Endothelial cell of umbilical vein (primary cell): ENCODE data around the gene GTF2H2C. TPM values are rescaled to one million over a fixed set of nuclear protein-coding genes. Genes with fewer than 3 reads are reported as not detected.

Experiments
- BruUV-seq: library from RNA; stranded (reverse); fragments of 400-500 nt; replicated peaks from 2 replicates; lab custom pipeline; 2021; lab: Mats Ljungman, UMichigan
- CTCF ChIA-PET: fragments of 300-600, 350-600 bp; sonication (Branson Sonifier 250); formaldehyde crosslinking; loops from one replicate; lab custom pipeline; 2021; ENCODE audit warnings: antibody characterized with exemption, inconsistent platforms; lab: Charles Lee
- POLR2A ChIA-PET: fragments of 300-600, 350-600 bp; sonication (Branson Sonifier 250); formaldehyde crosslinking; loops from one replicate; lab custom pipeline; 2021; ENCODE audit warnings: antibody characterized with exemption, inconsistent platforms; lab: Charles Lee
- DNase-seq: peaks from one replicate; pipeline ENCODE4 v3.0.0-alpha.2; 2011; ENCODE audit warnings: low read depth, low spot score
- FAIRE-seq: peaks from 2 replicates; lab custom pipeline; 2011; peaks lifted over from hg19 to GRCh38; lab: Jason Lieb, UNC
- H2AFZ ChIP-seq: 2 replicates; pipeline ENCODE4 v1.6.0; 2012; ENCODE audit warnings: low read depth, low read length, control low read depth, inconsistent platforms
- H3K27ac ChIP-seq: 2 replicates; pipeline ENCODE4 v1.5.1; 2011; ENCODE audit warnings: low read depth, mild to moderate bottlenecking, control low read depth, low read length, moderate library complexity; ENCODE audit not compliant: insufficient read depth
- H3K27me3 ChIP-seq, 2 experiments: 2 replicates each; pipeline versions ENCODE4 v1.6.0 to v1.6.1; 2011; ENCODE audit warnings: low read length in 2 of 2, mixed read lengths in 1 of 2; ENCODE audit not compliant: control insufficient read depth in 2 of 2, insufficient read depth in 2 of 2
- H3K36me3 ChIP-seq, 2 experiments: 2 replicates in 1 of 2; 3 replicates in 1 of 2; pipeline ENCODE4 v1.5.1; 2011; ENCODE audit warnings: low read length in 2 of 2, mild to moderate bottlenecking in 1 of 2, moderate library complexity in 1 of 2; ENCODE audit not compliant: control insufficient read depth in 2 of 2, insufficient read depth in 2 of 2; ENCODE audit errors: extremely low read depth in 1 of 2
- H3K4me1 ChIP-seq: 3 replicates; pipeline ENCODE4 v1.5.1; 2011; ENCODE audit warnings: mild to moderate bottlenecking, low read length; ENCODE audit not compliant: control insufficient read depth, insufficient read depth; ENCODE audit errors: extremely low read depth
- H3K4me2 ChIP-seq: 2 replicates; pipeline ENCODE4 v1.6.1; 2011; ENCODE audit warnings: low read length, control low read depth, mixed read lengths; ENCODE audit not compliant: insufficient read depth
- H3K4me3 ChIP-seq, 3 experiments: fragments of 200-600 bp in 1 of 3; sonication (generic), shearing (Covaris generic) in 1 of 3; replicated peaks in 1 of 3; 2 replicates each; pipeline ENCODE4 v1.5.1; 2011 to 2016; ENCODE audit warnings: control low read depth in 3 of 3, low read length in 3 of 3, mild to moderate bottlenecking in 2 of 3, inconsistent platforms in 1 of 3, low read depth in 1 of 3, moderate library complexity in 1 of 3; ENCODE audit not compliant: insufficient read depth in 1 of 3
- H3K79me2 ChIP-seq: 2 replicates; pipeline ENCODE4 v1.6.0; 2012; ENCODE audit warnings: low read length, inconsistent platforms; ENCODE audit not compliant: control insufficient read depth, insufficient read depth
- H3K9ac ChIP-seq: replicated peaks from 2 replicates; pipeline ENCODE3; 2011; ENCODE audit warnings: low read length, control low read depth; ENCODE audit not compliant: insufficient read depth; ENCODE audit errors: extremely low read depth
- H3K9me1 ChIP-seq: replicated peaks from 3 replicates; pipeline ENCODE4 v1.6.0; 2011; ENCODE audit warnings: mild to moderate bottlenecking, low read length; ENCODE audit not compliant: control insufficient read depth, insufficient read depth; ENCODE audit errors: extremely low read depth
- H3K9me3 ChIP-seq: replicated peaks from 2 replicates; pipeline ENCODE4 v1.5.1; 2012; ENCODE audit warnings: low read length, inconsistent platforms; ENCODE audit not compliant: control insufficient read depth, insufficient read depth
- H4K20me1 ChIP-seq: replicated peaks from 2 replicates; pipeline ENCODE3; 2011; ENCODE audit warnings: mild to moderate bottlenecking, low read length; ENCODE audit not compliant: control insufficient read depth, insufficient read depth; ENCODE audit errors: extremely low read depth
- EZH2 ChIP-seq: IDR thresholded peaks from 2 replicates; pipeline ENCODE4 v1.6.1; 2012; ENCODE audit warnings: borderline replicate concordance, low read depth, mild to moderate bottlenecking, moderate library complexity, low read length, inconsistent platforms; ENCODE audit not compliant: severe bottlenecking
- FOS ChIP-seq: IDR thresholded peaks from 2 replicates; pipeline ENCODE4 v1.6.1; 2011; ENCODE audit warnings: mild to moderate bottlenecking, low read length, moderate library complexity, borderline replicate concordance; ENCODE audit not compliant: insufficient read depth
- GATA2 ChIP-seq: IDR thresholded peaks from 2 replicates; pipeline ENCODE4 v1.7.0; 2011; ENCODE audit warnings: low read depth, mild to moderate bottlenecking, moderate library complexity, mixed read lengths, low read length; ENCODE audit not compliant: insufficient read length, insufficient read depth
- JUN ChIP-seq: IDR thresholded peaks from 2 replicates; pipeline ENCODE4 v1.6.1; 2011; ENCODE audit warnings: borderline replicate concordance, low read depth; ENCODE audit not compliant: insufficient read length, insufficient read depth
- MYC ChIP-seq: IDR thresholded peaks from one replicate; pipeline ENCODE4 v1.6.1; 2011; ENCODE audit warnings: mild to moderate bottlenecking, low read depth, low read length
- POLR2A ChIP-seq: IDR thresholded peaks from 2 replicates; pipeline ENCODE4 v1.6.1; 2012; ENCODE audit warnings: low read depth, mild to moderate bottlenecking, control low read depth, low read length
- POLR2AphosphoS5 ChIP-seq: IDR thresholded peaks from 2 replicates; pipeline ENCODE4 v1.6.1; 2012; ENCODE audit warnings: low read depth, mild to moderate bottlenecking, control low read depth, low read length, moderate library complexity; ENCODE audit not compliant: insufficient read depth
- dilution Hi-C: fragments of 300-500 bp; cut with MboI; formaldehyde crosslinking; loops from one replicate; pipeline ENCODE4 v1.15.0; 2019; ENCODE audit warnings: low sequenced_read_pairs; ENCODE audit not compliant: extremely low pct_ligation_motif_present
- intact Hi-C: fragments of 100-400 bp; cut with micrococcal nuclease; formaldehyde crosslinking; loops from one replicate; pipeline ENCODE4 v1.10.0; 2022
- polyA plus RNA-seq, 4 experiments: library from polyadenylated mRNA; depleted of rRNA in 3 of 4; stranded (reverse) in 3 of 4; unstranded in 1 of 4; fragments of >200 nt; gene quantifications; 2 replicates each; pipeline versions ENCODE4 v1.2.1 to v1.2.3, GENCODE V29; 2011 to 2012; ENCODE audit warnings: missing spikeins in 1 of 4
- total RNA-seq: library from RNA; stranded (reverse); gene quantifications from 2 replicates; pipeline ENCODE4 v1.2.3, GENCODE V29; 2021
- TF ChIP-seq, protein P1 (sequence below), 2 donors: IDR thresholded peaks; 1 replicate in 1 of 2; 2 replicates in 1 of 2; pipeline ENCODE4 v1.5.1; 2011; ENCODE audit warnings: low read length in 2 of 2, mild to moderate bottlenecking in 2 of 2, moderate library complexity in 2 of 2, control low read depth in 1 of 2, inconsistent platforms in 1 of 2, low read depth in 1 of 2; ENCODE audit not compliant: insufficient read depth in 1 of 2; ENCODE audit errors: extremely low read depth in 1 of 2
- TF ChIP-seq, protein P2 (sequence below): IDR thresholded peaks from 2 replicates; pipeline ENCODE4 v1.6.1; 2011; ENCODE audit not compliant: insufficient read depth, insufficient read length

The GTF2H2C gene
- total and polyA plus RNA-seq, 2 donors (not counting 3 experiments of a cell fraction or from before 2014, with no cell fraction given): 9.9 to 28.9 TPM

DNA sequence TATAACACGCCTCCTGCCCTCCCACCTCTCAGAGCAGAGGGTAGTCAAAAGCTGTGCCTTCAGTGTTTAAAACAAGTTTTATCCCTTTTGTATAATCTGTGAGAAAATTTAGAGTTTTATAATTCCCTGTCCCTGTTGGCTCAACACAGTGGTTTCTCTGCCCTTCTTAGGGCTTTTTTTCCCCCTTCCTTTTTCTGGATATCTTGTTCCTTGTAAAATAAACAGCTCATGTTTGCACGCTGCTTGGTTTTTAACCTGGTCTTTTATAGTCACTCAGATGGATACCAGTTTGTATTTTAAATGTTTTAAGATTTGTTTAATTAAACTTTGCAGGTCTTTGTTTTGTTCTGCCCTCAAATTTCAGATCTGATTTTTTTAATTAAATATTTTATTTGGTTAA lies 40.7 kb upstream of the GTF2H2C start:
- Histone ChIP-seq H4K20me1 (no peaks in the 10 kb centered on the region), H3K4me3 (no peak overlapping the region), H3K79me2 (no peaks in the 10 kb centered on the region), H3K36me3 (no peaks in the 10 kb centered on the region), H3K27ac (no peak overlapping the region), H3K4me2 (no peak overlapping the region), H3K9ac (no peak overlapping the region), H3K27me3 (no peaks in the 10 kb centered on the region), H3K9me1 (no peaks in the 10 kb centered on the region), H3K9me3 (no peaks in the 10 kb centered on the region), H3K4me1 (peaks cover 26% of the 10 kb centered on the region), H2AFZ (no peak overlapping the region)
- ChIA-PET CTCF (no interaction called here), POLR2A (no interaction called here)
- TF ChIP-seq, protein P1, sequence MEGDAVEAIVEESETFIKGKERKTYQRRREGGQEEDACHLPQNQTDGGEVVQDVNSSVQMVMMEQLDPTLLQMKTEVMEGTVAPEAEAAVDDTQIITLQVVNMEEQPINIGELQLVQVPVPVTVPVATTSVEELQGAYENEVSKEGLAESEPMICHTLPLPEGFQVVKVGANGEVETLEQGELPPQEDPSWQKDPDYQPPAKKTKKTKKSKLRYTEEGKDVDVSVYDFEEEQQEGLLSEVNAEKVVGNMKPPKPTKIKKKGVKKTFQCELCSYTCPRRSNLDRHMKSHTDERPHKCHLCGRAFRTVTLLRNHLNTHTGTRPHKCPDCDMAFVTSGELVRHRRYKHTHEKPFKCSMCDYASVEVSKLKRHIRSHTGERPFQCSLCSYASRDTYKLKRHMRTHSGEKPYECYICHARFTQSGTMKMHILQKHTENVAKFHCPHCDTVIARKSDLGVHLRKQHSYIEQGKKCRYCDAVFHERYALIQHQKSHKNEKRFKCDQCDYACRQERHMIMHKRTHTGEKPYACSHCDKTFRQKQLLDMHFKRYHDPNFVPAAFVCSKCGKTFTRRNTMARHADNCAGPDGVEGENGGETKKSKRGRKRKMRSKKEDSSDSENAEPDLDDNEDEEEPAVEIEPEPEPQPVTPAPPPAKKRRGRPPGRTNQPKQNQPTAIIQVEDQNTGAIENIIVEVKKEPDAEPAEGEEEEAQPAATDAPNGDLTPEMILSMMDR (IDR thresholded peaks at IDR 0.05; ENCODE audit: extremely low read depth in 1 of 2, insufficient read depth in 1 of 2, low read depth in 1 of 2, low read length in 2 of 2): no peak
- TF ChIP-seq, protein P2, sequence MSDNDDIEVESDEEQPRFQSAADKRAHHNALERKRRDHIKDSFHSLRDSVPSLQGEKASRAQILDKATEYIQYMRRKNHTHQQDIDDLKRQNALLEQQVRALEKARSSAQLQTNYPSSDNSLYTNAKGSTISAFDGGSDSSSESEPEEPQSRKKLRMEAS: no peak
- no peak for TF ChIP-seq MYC
- TF ChIP-seq EZH2: no peak
- no peak for TF ChIP-seq GATA2
- TF ChIP-seq FOS: no peak
- no peak for TF ChIP-seq JUN
- no peak for TF ChIP-seq POLR2AphosphoS5
- TF ChIP-seq POLR2A: no peak
- intact Hi-C loops (no loop called here), dilution Hi-C loops (no loop called here)
- DNase-seq: no peak
- FAIRE-seq: no peak
- BruUV-seq: no TSS peak
